H9 (cell line): ENCODE results near the gene OR2V1. TPM values are rescaled to one million over a fixed set of nuclear protein-coding genes. Genes with fewer than 3 reads are reported as not detected.
"Not testable (repeated sequence)": the region's sequence is repeated elsewhere in the genome, so short reads cannot be mapped to it uniquely, and the experiment has no call there.

Experiments used
- DNase-seq: peaks from one replicate; pipeline ENCODE4 v3.0.0-alpha.2; 2017
- H2AFZ ChIP-seq: one replicate; pipeline ENCODE4 v1.6.1; 2013; ENCODE audit warnings: mild to moderate bottlenecking, low read length, control low read depth, moderate library complexity
- H2AK5ac ChIP-seq: 2 replicates; pipeline ENCODE4 v1.6.1; 2013; ENCODE audit warnings: low read length, control low read depth, mixed read lengths; ENCODE audit not compliant: insufficient read length
- H2BK120ac ChIP-seq: one replicate; pipeline ENCODE4 v1.6.1; 2013; ENCODE audit warnings: low read depth, mild to moderate bottlenecking, low read length, control low read depth, inconsistent platforms; ENCODE audit not compliant: poor library complexity, severe bottlenecking
- H2BK12ac ChIP-seq: 2 replicates; pipeline ENCODE4 v1.6.1; 2013; ENCODE audit warnings: low read length, control low read depth, mixed read lengths, low read depth; ENCODE audit not compliant: insufficient read length
- H2BK15ac ChIP-seq: 2 replicates; pipeline ENCODE4 v1.6.1; 2013; ENCODE audit warnings: low read depth, low read length, control low read depth
- H2BK20ac ChIP-seq: one replicate; pipeline ENCODE4 v1.6.1; 2013; ENCODE audit warnings: low read depth, mild to moderate bottlenecking, low read length, control low read depth, inconsistent platforms; ENCODE audit not compliant: poor library complexity, severe bottlenecking
- H2BK5ac ChIP-seq: 2 replicates; pipeline ENCODE4 v1.6.1; 2013; ENCODE audit warnings: low read length, control low read depth, mixed read lengths; ENCODE audit not compliant: insufficient read length
- H3K14ac ChIP-seq: 2 replicates; pipeline ENCODE4 v1.6.1; 2013; ENCODE audit warnings: low read length, control low read depth; ENCODE audit not compliant: insufficient read depth
- H3K18ac ChIP-seq: 2 replicates; pipeline ENCODE4 v1.6.1; 2013; ENCODE audit warnings: low read depth, mild to moderate bottlenecking, mixed read lengths, low read length, control low read depth; ENCODE audit not compliant: insufficient read length
- H3K23ac ChIP-seq: 2 replicates; pipeline ENCODE4 v1.6.1; 2013; ENCODE audit warnings: low read length, control low read depth, mixed read lengths, low read depth; ENCODE audit not compliant: insufficient read length
- H3K23me2 ChIP-seq: 2 replicates; pipeline ENCODE4 v1.6.1; 2013; ENCODE audit warnings: low read depth, mild to moderate bottlenecking, mixed read lengths, low read length, control low read depth; ENCODE audit not compliant: insufficient read length, poor library complexity, severe bottlenecking
- H3K27ac ChIP-seq: 2 replicates; pipeline ENCODE4 v1.5.1; 2013; ENCODE audit warnings: low read length, control low read depth, mixed read lengths, low read depth; ENCODE audit not compliant: insufficient read length
- H3K27me3 ChIP-seq: 2 replicates; pipeline ENCODE4 v1.6.1; 2013; ENCODE audit warnings: low read length, control low read depth, inconsistent platforms; ENCODE audit not compliant: insufficient read depth
- H3K4ac ChIP-seq: 2 replicates; pipeline ENCODE4 v1.6.1; 2013; ENCODE audit warnings: low read depth, mild to moderate bottlenecking, control low read depth, inconsistent platforms, low read length, moderate library complexity
- H3K4me1 ChIP-seq: 2 replicates; pipeline ENCODE4 v1.6.1; 2013; ENCODE audit warnings: low read length, control low read depth, inconsistent platforms; ENCODE audit not compliant: insufficient read depth
- H3K4me2 ChIP-seq: 2 replicates; pipeline ENCODE4 v1.6.1; 2013; ENCODE audit warnings: low read length, control low read depth, mixed read lengths; ENCODE audit not compliant: insufficient read length, insufficient read depth
- H3K56ac ChIP-seq: 2 replicates; pipeline ENCODE4 v1.6.1; 2013; ENCODE audit warnings: low read depth, mild to moderate bottlenecking, mixed read lengths, low read length, control low read depth; ENCODE audit not compliant: insufficient read length
- H3K79me1 ChIP-seq: 2 replicates; pipeline ENCODE4 v1.6.1; 2013; ENCODE audit warnings: low read depth, mild to moderate bottlenecking, moderate library complexity, low read length, control low read depth, inconsistent platforms; ENCODE audit not compliant: insufficient read depth, poor library complexity, severe bottlenecking
- H3K79me2 ChIP-seq: 2 replicates; pipeline ENCODE4 v1.6.1; 2013; ENCODE audit warnings: low read length, control low read depth, inconsistent platforms; ENCODE audit not compliant: insufficient read depth
- H3K9ac ChIP-seq: 2 replicates; pipeline ENCODE4 v1.6.1; 2013; ENCODE audit warnings: low read length, control low read depth, mixed read lengths; ENCODE audit not compliant: insufficient read length; ENCODE audit errors: extremely low read depth
- H3K9me3 ChIP-seq: one replicate; pipeline ENCODE4 v1.6.1; 2013; ENCODE audit warnings: low read depth, low read length, inconsistent platforms; ENCODE audit not compliant: control insufficient read depth
- H3T11ph ChIP-seq: one replicate; pipeline ENCODE4 v1.6.1; 2013; ENCODE audit warnings: mild to moderate bottlenecking, low read length, control low read depth, inconsistent platforms
- H4K20me1 ChIP-seq: one replicate; pipeline ENCODE4 v1.6.1; 2013; ENCODE audit not compliant: control insufficient read depth, insufficient read length, insufficient read depth
- H4K5ac ChIP-seq: 2 replicates; pipeline ENCODE4 v1.6.1; 2013; ENCODE audit warnings: low read depth, mild to moderate bottlenecking, mixed read lengths, low read length, control low read depth; ENCODE audit not compliant: insufficient read length
- H4K8ac ChIP-seq: replicated peaks from 2 replicates; pipeline ENCODE4 v1.6.1; 2013; ENCODE audit warnings: low read length, control low read depth, mixed read lengths, low read depth; ENCODE audit not compliant: insufficient read length
- H4K91ac ChIP-seq: 2 replicates; pipeline ENCODE4 v1.6.1; 2013; ENCODE audit warnings: low read depth, mild to moderate bottlenecking, moderate library complexity, mixed read lengths, low read length, control low read depth; ENCODE audit not compliant: insufficient read length
- H3K27ac Mint-ChIP-seq, 3 experiments: 2 replicates in 2 of 3; 3 replicates in 1 of 3; pipeline ENCODE4 v1.8.0; 2020 to 2021; ENCODE audit warnings: mixed read lengths in 3 of 3, mild to moderate bottlenecking in 1 of 3, moderate library complexity in 1 of 3
- H3K27me3 Mint-ChIP-seq: 2 replicates; pipeline ENCODE4 v1.8.0; 2021; ENCODE audit warnings: low read depth, mild to moderate bottlenecking, moderate library complexity, mixed read lengths
- H3K36me3 Mint-ChIP-seq, 3 experiments: 2 replicates in 2 of 3; 3 replicates in 1 of 3; pipeline ENCODE4 v1.8.0; 2020 to 2021; ENCODE audit warnings: low read depth in 3 of 3, mixed read lengths in 3 of 3; ENCODE audit not compliant: insufficient read depth in 1 of 3
- H3K4me1 Mint-ChIP-seq, 2 experiments: 2 replicates each; pipeline ENCODE4 v1.8.0; 2020; ENCODE audit warnings: mixed read lengths in 2 of 2
- H3K4me3 Mint-ChIP-seq, 2 experiments: 2 replicates in 1 of 2; 3 replicates in 1 of 2; pipeline ENCODE4 v1.8.0; 2020 to 2021; ENCODE audit warnings: mild to moderate bottlenecking in 2 of 2, mixed read lengths in 2 of 2, moderate library complexity in 1 of 2
- H3K9me3 Mint-ChIP-seq, 2 experiments: 2 replicates in 1 of 2; 3 replicates in 1 of 2; pipeline ENCODE4 v1.8.0; 2020; ENCODE audit warnings: mild to moderate bottlenecking in 2 of 2, mixed read lengths in 2 of 2, moderate library complexity in 1 of 2
- WGBS: extraction: QIAGEN DNeasy Blood & Tissue Kit; methylation state at CpG from one replicate; pipeline ENCODE4 v1.1.7; 2013; ENCODE audit warnings: missing lambda C conversion rate, low lambda C conversion rate, mixed read lengths; ENCODE audit not compliant: insufficient read length; ENCODE audit errors: extremely low coverage; 5-methylcytosine and 5-hydroxymethylcytosine counted together
- total RNA-seq: library from RNA; stranded (reverse); gene quantifications from 2 replicates; pipeline ENCODE4 v1.2.1, GENCODE V29; 2021

OR2V1 gene
- total RNA-seq, 1 experiment from 2014 or later: not detected

- not testable (repeated sequence) for H3K27ac Mint-ChIP-seq, H3K9me3 Mint-ChIP-seq, H3K14ac ChIP-seq, H3T11ph ChIP-seq, H2BK5ac ChIP-seq, H3K27ac ChIP-seq, H2AK5ac ChIP-seq, H3K79me1 ChIP-seq, H3K9ac ChIP-seq, H4K91ac ChIP-seq, H3K9me3 ChIP-seq, H2BK120ac ChIP-seq, H3K23ac ChIP-seq, H2AFZ ChIP-seq, H4K5ac ChIP-seq, H3K4me1 ChIP-seq, H3K23me2 ChIP-seq, H2BK15ac ChIP-seq, H4K8ac ChIP-seq, H2BK12ac ChIP-seq, DNase-seq, H3K4me2 ChIP-seq, H3K79me2 ChIP-seq, H3K18ac ChIP-seq, H3K36me3 Mint-ChIP-seq, H4K20me1 ChIP-seq, H3K56ac ChIP-seq, H2BK20ac ChIP-seq, H3K4ac ChIP-seq
- no CpG with 5 or more reads among the region's 54 CpGs for WGBS
- H3K4me3 Mint-ChIP-seq: peak overlapping the region; percentile 48 to 65; a peak in 3 of 5 replicates
- peaks cover 18% of the 10 kb centered on the region for H3K27me3 ChIP-seq
- peaks cover 50% of the 10 kb centered on the region for H3K27me3 Mint-ChIP-seq
- peaks cover 13% of the 10 kb centered on the region in 2 experiments for H3K4me1 Mint-ChIP-seq
Measured at GRCh38 chr5:181101030-181101641, 29.8 kb downstream of the OR2V1 start.
